GM23338 (cell line): Measurements from ENCODE around the gene IDH3A. TPM values are rescaled to one million over a fixed set of nuclear protein-coding genes. Genes with fewer than 3 reads are reported as not detected.

ENCODE experiments used
- ATAC-seq: fragments of 200-7000 bp; cut with Tn5 transposase; 3 replicates; pipeline ENCODE4 v1.9.1; 2020
- DNase-seq: peaks from one replicate; pipeline ENCODE4 v3.0.0-alpha.2; 2015; ENCODE audit warnings: low spot score
- H2AFZ ChIP-seq: fragments of 200-600 bp; sonication (generic); 2 replicates; pipeline ENCODE4 v1.8.0; 2016; ENCODE audit warnings: antibody characterized with exemption, mild to moderate bottlenecking, moderate library complexity
- H3F3A ChIP-seq: fragments of 200-600 bp; sonication (generic); replicated peaks from 2 replicates; pipeline ENCODE4 v1.8.0; 2017; ENCODE audit warnings: antibody characterized with exemption, mixed run types, low read depth
- H3K27ac ChIP-seq: fragments of 200-600 bp; sonication (generic); 2 replicates; pipeline ENCODE4 v1.6.1; 2016; ENCODE audit warnings: low read depth
- H3K27me3 ChIP-seq: fragments of 200-600 bp; sonication (generic); 2 replicates; pipeline ENCODE4 v1.8.0; 2016; ENCODE audit warnings: mild to moderate bottlenecking, mixed run types, moderate library complexity; ENCODE audit not compliant: insufficient read depth
- H3K36me3 ChIP-seq: fragments of 200-600 bp; sonication (generic); 2 replicates; pipeline ENCODE4 v1.8.0; 2016; ENCODE audit warnings: mild to moderate bottlenecking; ENCODE audit not compliant: insufficient read depth
- H3K4me1 ChIP-seq: fragments of 200-600 bp; sonication (generic); 2 replicates; pipeline ENCODE4 v1.8.0; 2016; ENCODE audit warnings: mild to moderate bottlenecking, moderate library complexity; ENCODE audit not compliant: insufficient read depth
- H3K4me2 ChIP-seq: fragments of 200-600 bp; sonication (generic); 2 replicates; pipeline ENCODE4 v1.7.1; 2017; ENCODE audit warnings: mixed run types
- H3K4me3 ChIP-seq: fragments of 200-600 bp; sonication (generic); 2 replicates; pipeline ENCODE4 v1.6.1; 2016; ENCODE audit warnings: mixed run types
- H3K79me2 ChIP-seq: fragments of 200-600 bp; sonication (generic); replicated peaks from 2 replicates; pipeline ENCODE4 v1.8.0; 2017; ENCODE audit warnings: mild to moderate bottlenecking; ENCODE audit not compliant: insufficient read depth
- H3K9me2 ChIP-seq: fragments of 200-600 bp; sonication (generic); 2 replicates; pipeline ENCODE4 v1.8.0; 2017; ENCODE audit not compliant: insufficient read depth
- H4K20me1 ChIP-seq: fragments of 200-600 bp; sonication (generic); replicated peaks from 2 replicates; pipeline ENCODE4 v1.8.0; 2017; ENCODE audit warnings: mild to moderate bottlenecking; ENCODE audit not compliant: insufficient read depth
- H3K27ac Mint-ChIP-seq: 2 replicates; pipeline ENCODE4 v1.8.0; 2020; ENCODE audit warnings: inconsistent platforms, mild to moderate bottlenecking, moderate library complexity, mixed read lengths
- H3K27me3 Mint-ChIP-seq: 3 replicates; pipeline ENCODE4 v1.8.0; 2022; ENCODE audit warnings: low read depth, mild to moderate bottlenecking, moderate library complexity, mixed read lengths, inconsistent platforms; ENCODE audit not compliant: insufficient read depth, poor library complexity
- H3K36me3 Mint-ChIP-seq: 3 replicates; pipeline ENCODE4 v1.8.0; 2021; ENCODE audit warnings: low read depth, mild to moderate bottlenecking, inconsistent platforms, moderate library complexity, mixed read lengths
- H3K4me1 Mint-ChIP-seq: 3 replicates; pipeline ENCODE4 v1.8.0; 2020; ENCODE audit warnings: mild to moderate bottlenecking, inconsistent platforms, mixed read lengths
- H3K4me3 Mint-ChIP-seq: 3 replicates; pipeline ENCODE4 v1.8.0; 2021; ENCODE audit warnings: moderate library complexity, mild to moderate bottlenecking, inconsistent platforms, mixed read lengths
- H3K9me3 Mint-ChIP-seq: 3 replicates; pipeline ENCODE4 v1.8.0; 2020; ENCODE audit warnings: moderate library complexity, mild to moderate bottlenecking, inconsistent platforms, mixed read lengths
- CREB1 ChIP-seq: fragments of 250-450 bp; sonication (Bioruptor Pico); IDR thresholded peaks from 2 replicates; pipeline ENCODE4 v1.5.0; 2020; ENCODE audit warnings: low read depth, mild to moderate bottlenecking, moderate library complexity
- CTCF ChIP-seq, 2 experiments: fragments of 200-600 bp in 1 of 2; sonication (generic) in 1 of 2; conservative IDR thresholded peaks; 2 replicates each; pipeline versions ENCODE4 v1.5.1 to v1.6.1; 2016 to 2017; ENCODE audit warnings: antibody characterized with exemption in 2 of 2, low read depth in 2 of 2, mild to moderate bottlenecking in 2 of 2, moderate library complexity in 1 of 2
- ETS1 ChIP-seq: IDR thresholded peaks from 2 replicates; pipeline ENCODE4 v1.6.1; 2016; ENCODE audit warnings: antibody characterized with exemption
- EZH2 ChIP-seq: fragments of 200-600 bp; sonication (generic); IDR thresholded peaks from one replicate; pipeline ENCODE4 v1.8.0; 2017; ENCODE audit warnings: antibody characterized with exemption, mild to moderate bottlenecking, low read depth; ENCODE audit not compliant: unreplicated experiment
- EZH2phosphoT487 ChIP-seq: fragments of 200-600 bp; sonication (generic); IDR thresholded peaks from one replicate; pipeline ENCODE4 v1.8.1; 2018; ENCODE audit warnings: antibody characterized with exemption; ENCODE audit not compliant: unreplicated experiment
- NANOG ChIP-seq: IDR thresholded peaks from 2 replicates; pipeline ENCODE4 v1.6.1; 2016; ENCODE audit warnings: antibody characterized with exemption, borderline replicate concordance
- POLR2AphosphoS5 ChIP-seq: IDR thresholded peaks from 2 replicates; pipeline ENCODE4 v1.6.1; 2016; ENCODE audit warnings: antibody characterized with exemption, low read depth
- ZNF331 ChIP-seq: fragments of 250-450 bp; sonication (Bioruptor Pico); IDR thresholded peaks from 2 replicates; pipeline ENCODE4 v1.5.0; 2020; ENCODE audit warnings: low read depth, mild to moderate bottlenecking, moderate library complexity
- ZNF462 ChIP-seq: fragments of 250-450 bp; sonication (Bioruptor Pico); IDR thresholded peaks from 2 replicates; pipeline ENCODE4 v1.5.0; 2020; ENCODE audit warnings: mild to moderate bottlenecking, moderate library complexity
- polyA plus RNA-seq: library from polyadenylated mRNA; unstranded; fragments of >200 nt; fragmentation: Nextera tagmentation; extraction: Ambion mirVana; gene quantifications from 2 replicates; pipeline ENCODE4 v1.2.1, GENCODE V29; 2016
- total RNA-seq: library from RNA; depleted of rRNA; stranded (reverse); fragments of >200 nt; shearing (Covaris generic); gene quantifications from 2 replicates; pipeline ENCODE4 v1.2.3, GENCODE V29; 2014

Gene IDH3A
- total and polyA plus RNA-seq, 2 experiments from 2014 or later: 24.1 to 41.6 TPM

GRCh38 chr15:78131295-78132061 is 17.7 kb upstream of the IDH3A start, which contains the start of gene CIB2:
Gene CIB2, minus strand, starts transcription at chr15:78131445. Its CDS starts 230 bp downstream, at chr15:78131215.
- peak within 1 kb of the TSS; percentile 96 for H3K4me2 ChIP-seq
- no peaks in the 10 kb centered on the region for H3K9me2 ChIP-seq
- Mint-ChIP-seq H3K9me3 (no peaks in the 10 kb centered on the region), H3K4me3 (peak within 1 kb of the TSS; percentile 83), H3K27me3 (peaks cover 8% of the 10 kb centered on the region), H3K27ac (peak within 1 kb of the TSS; percentile 80; the same call in 1 of the 2 replicates), H3K4me1 (peaks cover 31% of the 10 kb centered on the region), H3K36me3 (no peaks in the 10 kb centered on the region)
- DNase-seq: peak; percentile 90
- peak within 1 kb of the TSS; percentile 95 for H2AFZ ChIP-seq
- peaks cover 3% of the 10 kb centered on the region; the same call in 1 of the 2 replicates for H3K79me2 ChIP-seq
- H3K36me3 ChIP-seq: no peaks in the 10 kb centered on the region
- H3K27ac ChIP-seq: peak within 1 kb of the TSS; percentile 64; the same call in 1 of the 2 replicates
- ATAC-seq: peak; percentile 75
- peaks cover 20% of the 10 kb centered on the region; the same call in 1 of the 2 replicates for H3K4me1 ChIP-seq
- 0 out of 2 replicates have a peak, but pooled peaks cover 6% of the 10 kb centered on the region for H3F3A ChIP-seq
- TF ChIP-seq EZH2: no peak
- no peak for TF ChIP-seq ZNF462 (CRISPR knock-in tag)
- TF ChIP-seq POLR2AphosphoS5: peak; percentile 83
- 0 out of 2 replicates have a peak, but pooled peaks have one; percentile 17 for TF ChIP-seq CREB1 (CRISPR knock-in tag)
- no peak for TF ChIP-seq NANOG
- peak; percentile 29 to 61 for TF ChIP-seq CTCF (conservative IDR thresholded peaks at IDR 0.05; ENCODE audit: low read depth in 2 of 2)
- no peak for TF ChIP-seq ZNF331 (CRISPR knock-in tag)
- TF ChIP-seq EZH2phosphoT487: no peak
- peak; percentile 46; the same call in 1 of the 2 replicates for TF ChIP-seq ETS1
- no peaks in the 10 kb centered on the region for H4K20me1 ChIP-seq
- peak within 1 kb of the TSS; percentile 86 for H3K4me3 ChIP-seq
- H3K27me3 ChIP-seq: no peaks in the 10 kb centered on the region
